ENCODE data around the gene NDUFAF8.

The NDUFAF8 gene

GRCh38 chr17:81245024-81245664 lies 6.0 kb downstream of the NDUFAF8 start:
- Mint-ChIP-seq H3K4me3 (no peak overlapping the region), H3K27ac (peak overlapping the region; percentile 88), H3K4me1 (peaks cover 43% of the 10 kb centered on the region), H3K27me3 (ENCODE audit: low read depth, poor library complexity) (peaks cover 4% of the 10 kb centered on the region), H3K9me3 (no peaks in the 10 kb centered on the region), H3K36me3 (ENCODE audit: low read depth) (peaks cover 4% of the 10 kb centered on the region)
- peak; percentile 36 for DNase-seq
- TF ChIP-seq CTCF (IDR thresholded peaks at IDR 0.05) = no peak

GRCh38 chr17:81245665-81246342 lies 6.7 kb downstream of the NDUFAF8 start:
- TF ChIP-seq CTCF (IDR thresholded peaks at IDR 0.05) = no peak
- H3K36me3 Mint-ChIP-seq (ENCODE audit: low read depth) = peaks cover 4% of the 10 kb centered on the region
- no peak overlapping the region for H3K4me3 Mint-ChIP-seq
- peak overlapping the region; percentile 29 for H3K27ac Mint-ChIP-seq
- peaks cover 4% of the 10 kb centered on the region for H3K27me3 Mint-ChIP-seq (ENCODE audit: low read depth, poor library complexity)
- H3K9me3 Mint-ChIP-seq = no peaks in the 10 kb centered on the region
- no peak for DNase-seq
- peaks cover 42% of the 10 kb centered on the region for H3K4me1 Mint-ChIP-seq

DNA sequence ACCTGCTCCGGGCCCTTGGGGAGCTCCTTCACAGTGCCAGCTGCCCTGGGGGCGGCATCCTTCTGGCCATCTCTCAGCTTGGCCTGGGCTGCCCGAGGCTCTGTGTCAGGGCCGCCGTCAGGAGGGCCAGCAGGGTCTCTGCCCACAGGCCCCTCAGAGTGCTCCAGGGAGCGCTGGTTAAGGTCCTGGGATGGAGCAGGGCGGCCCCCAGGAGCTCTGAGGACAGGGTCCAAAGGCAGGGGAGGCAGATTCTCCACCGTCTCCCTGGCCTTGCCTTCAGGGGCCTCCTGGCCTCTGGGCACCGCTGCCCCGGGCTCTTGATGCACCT lies 7.2 kb downstream of the NDUFAF8 start:
- H3K4me3 Mint-ChIP-seq = no peak overlapping the region
- peaks cover 4% of the 10 kb centered on the region for H3K27me3 Mint-ChIP-seq (ENCODE audit: low read depth, poor library complexity)
- H3K36me3 Mint-ChIP-seq (ENCODE audit: low read depth) = peaks cover 4% of the 10 kb centered on the region

DNA sequence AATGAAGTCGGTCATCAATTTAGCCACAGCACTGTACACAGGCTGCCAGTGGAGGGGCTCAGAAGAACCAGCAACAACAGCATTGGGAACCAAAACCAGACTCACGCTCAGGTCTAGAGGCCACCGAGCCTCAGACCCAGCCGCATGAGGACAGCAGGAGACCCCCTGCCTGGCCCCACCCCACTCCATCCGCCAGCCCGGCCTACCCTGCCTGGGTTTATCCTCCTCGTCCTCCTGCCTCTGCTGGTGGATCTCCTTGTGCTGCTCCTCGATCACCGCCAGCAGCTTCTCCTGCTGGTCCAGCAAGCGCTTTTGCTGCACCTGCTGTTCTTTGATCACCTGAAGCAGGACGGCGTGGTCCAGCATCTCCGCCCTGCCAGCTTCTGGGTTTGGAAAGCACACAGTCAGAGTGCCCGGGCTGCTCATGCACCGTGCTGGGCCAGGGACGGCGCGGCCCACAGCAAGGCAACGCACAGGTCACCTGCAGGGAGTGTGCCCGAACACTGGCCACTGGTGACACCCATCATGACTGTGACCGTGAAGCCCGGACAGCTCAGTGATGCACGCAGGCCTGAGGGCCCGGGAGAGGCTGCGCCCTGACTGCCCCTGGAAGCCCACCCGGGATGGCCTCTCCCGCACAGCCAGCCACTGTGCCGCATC lies 7.7 kb downstream of the NDUFAF8 start:
- no peaks in the 10 kb centered on the region for H3K9me3 Mint-ChIP-seq
- peaks cover 4% of the 10 kb centered on the region for H3K36me3 Mint-ChIP-seq (ENCODE audit: low read depth)
- peaks cover 4% of the 10 kb centered on the region for H3K27me3 Mint-ChIP-seq (ENCODE audit: low read depth, poor library complexity)
- H3K4me3 Mint-ChIP-seq = no peak overlapping the region
- no peak for DNase-seq
- H3K4me1 Mint-ChIP-seq = peaks cover 42% of the 10 kb centered on the region
- H3K27ac Mint-ChIP-seq = no peak overlapping the region
- TF ChIP-seq CTCF (IDR thresholded peaks at IDR 0.05) = no peak

More for the DNA sequence above, 7.2 kb downstream of the NDUFAF8 start:
- no peak for DNase-seq
- no peak for TF ChIP-seq CTCF (IDR thresholded peaks at IDR 0.05)
- no peaks in the 10 kb centered on the region for H3K9me3 Mint-ChIP-seq
- H3K27ac Mint-ChIP-seq = no peak overlapping the region
- H3K4me1 Mint-ChIP-seq = peaks cover 42% of the 10 kb centered on the region

DNA sequence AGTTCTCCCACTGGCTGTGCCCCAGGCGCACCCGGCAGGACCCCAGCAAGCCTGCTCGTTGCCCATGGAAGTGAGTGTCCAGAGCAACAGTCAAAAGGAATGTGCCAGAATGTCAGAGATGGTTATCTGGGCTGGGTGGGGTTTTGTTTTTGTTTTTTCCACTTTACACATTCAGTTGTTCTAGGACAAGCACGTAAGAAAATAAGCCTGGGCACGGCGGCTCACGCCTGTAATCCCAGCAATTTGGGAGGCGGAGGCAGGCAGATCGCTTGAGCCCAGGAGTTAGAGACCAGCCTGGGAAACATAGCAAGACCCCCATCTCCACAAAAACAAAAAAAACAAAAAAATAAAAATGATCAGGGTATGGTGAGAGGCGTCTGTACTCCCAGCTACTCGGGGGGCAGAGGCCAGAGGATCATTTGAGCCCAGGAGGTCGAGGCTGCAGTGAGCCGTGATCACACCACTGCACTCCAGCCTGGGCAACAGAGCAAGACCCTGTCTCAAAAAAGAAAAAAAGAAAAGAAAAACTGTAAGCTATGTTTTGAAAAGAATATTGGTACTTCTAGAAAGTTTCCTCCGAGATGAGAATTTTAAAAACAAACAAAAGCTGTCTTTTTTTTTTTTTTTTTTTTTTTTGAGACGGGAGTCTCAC lies 8.3 kb downstream of the NDUFAF8 start:
- DNase-seq = no peak
- Mint-ChIP-seq H3K4me3 (no peak overlapping the region), H3K9me3 (no peaks in the 10 kb centered on the region), H3K4me1 (peaks cover 40% of the 10 kb centered on the region), H3K27ac (no peak overlapping the region), H3K27me3 (ENCODE audit: low read depth, poor library complexity) (peaks cover 4% of the 10 kb centered on the region), H3K36me3 (ENCODE audit: low read depth) (peaks cover 4% of the 10 kb centered on the region)
- TF ChIP-seq CTCF (IDR thresholded peaks at IDR 0.05) = no peak

Measured in nephron progenitor cell (in vitro differentiated cells).